Neural cell (in vitro differentiated cells): ENCODE results near the gene WNT5B. TPM values are rescaled to one million over a fixed set of nuclear protein-coding genes. Genes with fewer than 3 reads are reported as not detected.

ENCODE experiments used
- H2AFZ ChIP-seq: fragments of 200-600, 300-800 bp; sonication (generic), shearing (Covaris generic); 2 replicates; pipeline ENCODE4 v1.6.0; 2014; ENCODE audit warnings: low read depth, mild to moderate bottlenecking, antibody characterized with exemption, low read length, moderate library complexity
- H3F3A ChIP-seq: fragments of 200-600 bp; shearing (Covaris generic); 2 replicates; pipeline ENCODE4 v1.6.1; 2016; ENCODE audit warnings: mild to moderate bottlenecking, moderate library complexity, mixed read lengths, antibody characterized with exemption, low read length; ENCODE audit not compliant: insufficient read depth, poor library complexity, severe bottlenecking
- H3K27ac ChIP-seq: fragments of 200-600, 300-800 bp; sonication (generic), shearing (Covaris generic); 2 replicates; pipeline ENCODE4 v1.5.1; 2014; ENCODE audit warnings: mild to moderate bottlenecking, low read length, moderate library complexity
- H3K27me3 ChIP-seq: fragments of 300-800, 200-600 bp; sonication (generic), shearing (Covaris generic); 2 replicates; pipeline ENCODE4 v1.6.0; 2014; ENCODE audit warnings: mild to moderate bottlenecking, low read depth, low read length, moderate library complexity; ENCODE audit not compliant: insufficient read depth
- H3K36me3 ChIP-seq: fragments of 300-800, 200-600 bp; sonication (generic), shearing (Covaris generic); 2 replicates; pipeline ENCODE4 v1.5.1; 2014; ENCODE audit warnings: mild to moderate bottlenecking, antibody characterized with exemption, low read length, moderate library complexity; ENCODE audit not compliant: insufficient read depth
- H3K4me2 ChIP-seq: fragments of 300-800, 200-600 bp; sonication (generic), shearing (Covaris generic); 2 replicates; pipeline ENCODE4 v1.6.0; 2014; ENCODE audit warnings: mild to moderate bottlenecking, low read length
- H3K4me3 ChIP-seq: fragments of 300-800, 200-600 bp; sonication (generic), shearing (Covaris generic); 2 replicates; pipeline ENCODE4 v1.5.1; 2014; ENCODE audit warnings: mild to moderate bottlenecking, low read length, moderate library complexity
- H3K79me2 ChIP-seq: fragments of 200-600 bp; shearing (Covaris generic); replicated peaks from 2 replicates; pipeline ENCODE4 v1.6.0; 2014; ENCODE audit warnings: mild to moderate bottlenecking, low read length, moderate library complexity; ENCODE audit not compliant: insufficient read depth
- H3K9ac ChIP-seq: fragments of 300-800, 200-600 bp; sonication (generic), shearing (Covaris generic); 2 replicates; pipeline ENCODE4 v1.6.1; 2016; ENCODE audit warnings: mild to moderate bottlenecking, low read length, mixed read lengths
- H3K9me2 ChIP-seq: fragments of 200-600 bp; shearing (Covaris generic); 2 replicates; pipeline ENCODE4 v1.6.1; 2016; ENCODE audit warnings: mild to moderate bottlenecking, low read length, mixed read lengths; ENCODE audit not compliant: insufficient read depth
- H3K9me3 ChIP-seq: fragments of 200-600, 300-800 bp; sonication (generic), shearing (Covaris generic); 2 replicates; pipeline ENCODE4 v1.6.1; 2016; ENCODE audit warnings: mild to moderate bottlenecking, mixed run types, low read length, moderate library complexity, mixed read lengths
- H4K20me1 ChIP-seq: fragments of 200-600 bp; shearing (Covaris generic); 2 replicates; pipeline ENCODE4 v1.6.1; 2016; ENCODE audit warnings: mild to moderate bottlenecking, mixed run types; ENCODE audit not compliant: insufficient read depth
- CTCF ChIP-seq: fragments of 450-650 bp; IDR thresholded peaks from 2 replicates; pipeline ENCODE4 v1.5.1; 2014; ENCODE audit warnings: antibody characterized with exemption, mild to moderate bottlenecking, moderate library complexity; ENCODE audit not compliant: poor library complexity, severe bottlenecking
- EP300 ChIP-seq: fragments of 450-650 bp; conservative IDR thresholded peaks from 2 replicates; pipeline ENCODE4 v1.6.1; 2014; ENCODE audit warnings: antibody characterized with exemption, mild to moderate bottlenecking, moderate library complexity; ENCODE audit not compliant: poor library complexity, severe bottlenecking
- EZH2 ChIP-seq: fragments of 200-600, 300-800 bp; shearing (Covaris generic), sonication (generic); IDR thresholded peaks from 2 replicates; pipeline ENCODE4 v1.6.1; 2014; ENCODE audit warnings: antibody characterized with exemption, low read length, borderline replicate concordance, mild to moderate bottlenecking; ENCODE audit not compliant: insufficient read depth, poor library complexity, severe bottlenecking
- MXI1 ChIP-seq: fragments of 450-650 bp; conservative IDR thresholded peaks from 2 replicates; pipeline ENCODE4 v1.6.1; 2014; ENCODE audit warnings: antibody characterized with exemption, mild to moderate bottlenecking; ENCODE audit not compliant: poor library complexity, severe bottlenecking
- POLR2AphosphoS5 ChIP-seq: IDR thresholded peaks from 2 replicates; pipeline ENCODE4 v1.6.1; 2012
- RAD21 ChIP-seq: fragments of 450-650 bp; conservative IDR thresholded peaks from 2 replicates; pipeline ENCODE4 v1.6.1; 2014; ENCODE audit warnings: antibody characterized with exemption, mild to moderate bottlenecking, moderate library complexity
- REST ChIP-seq: IDR thresholded peaks from 2 replicates; pipeline ENCODE4 v1.6.1; 2012; ENCODE audit warnings: borderline replicate concordance
- SMC3 ChIP-seq: fragments of 450-650 bp; conservative IDR thresholded peaks from 2 replicates; pipeline ENCODE4 v1.6.1; 2014; ENCODE audit warnings: antibody characterized with exemption, mild to moderate bottlenecking, moderate library complexity; ENCODE audit not compliant: poor library complexity
- TAF1 ChIP-seq: IDR thresholded peaks from 2 replicates; pipeline ENCODE4 v1.6.1; 2012; ENCODE audit warnings: low read depth
- polyA plus RNA-seq: library from polyadenylated mRNA; depleted of rRNA; stranded (reverse); fragments of >200 nt; gene quantifications from 2 replicates; pipeline ENCODE4 v1.2.3, GENCODE V29; 2014

The WNT5B gene
- polyA plus RNA-seq, 1 donor from 2014 or later: 17.0 TPM

- no peaks in the 10 kb centered on the region for H3F3A ChIP-seq
- H3K4me2 ChIP-seq: no peak overlapping the region
- H4K20me1 ChIP-seq: no peaks in the 10 kb centered on the region
- H3K9me2 ChIP-seq: no peaks in the 10 kb centered on the region
- H2AFZ ChIP-seq: no peak overlapping the region
- H3K9me3 ChIP-seq: no peaks in the 10 kb centered on the region
- no peaks in the 10 kb centered on the region for H3K36me3 ChIP-seq
- H3K27ac ChIP-seq: no peak overlapping the region
- no peaks in the 10 kb centered on the region for H3K79me2 ChIP-seq
- no peak overlapping the region for H3K9ac ChIP-seq
- H3K4me3 ChIP-seq: no peak overlapping the region
- no peaks in the 10 kb centered on the region for H3K27me3 ChIP-seq
- no peak for TF ChIP-seq EP300
- no peak for TF ChIP-seq SMC3
- no peak for TF ChIP-seq REST
- TF ChIP-seq RAD21: no peak
- TF ChIP-seq MXI1: no peak
- no peak for TF ChIP-seq CTCF
- TF ChIP-seq TAF1: no peak
Observed at GRCh38 chr12:1665366-1665765, 36.3 kb downstream of the WNT5B start.

GRCh38 chr12:1666215-1666614 is 37.2 kb downstream of the WNT5B start:
- Histone ChIP-seq H3K27ac (no peak overlapping the region), H3K4me3 (no peak overlapping the region), H3K9ac (no peak overlapping the region), H2AFZ (no peak overlapping the region), H3K27me3 (no peaks in the 10 kb centered on the region), H3K9me3 (no peaks in the 10 kb centered on the region), H3K36me3 (no peaks in the 10 kb centered on the region), H3K4me2 (no peak overlapping the region), H3K9me2 (no peaks in the 10 kb centered on the region), H3F3A (no peaks in the 10 kb centered on the region), H3K79me2 (no peaks in the 10 kb centered on the region), H4K20me1 (no peaks in the 10 kb centered on the region)
- TF ChIP-seq MXI1 (no peak), TAF1 (no peak), POLR2AphosphoS5 (no peak), REST (no peak), SMC3 (no peak), RAD21 (no peak), EP300 (no peak), EZH2 (no peak), CTCF (no peak)
